A549 (cell line): ENCODE measurements around the gene GPATCH2.

Experiments
- CBX2 ChIP-seq: fragments of 200-600 bp; sonication (generic); IDR thresholded peaks from 2 replicates; pipeline ENCODE4 v1.6.1; 2016; ENCODE audit warnings: low read depth, mild to moderate bottlenecking, borderline replicate concordance
- KDM1A ChIP-seq: fragments of 200-600 bp; sonication (generic); IDR thresholded peaks from 2 replicates; pipeline ENCODE4 v1.6.1; 2016; ENCODE audit warnings: low read depth, mild to moderate bottlenecking
- SMC3 ChIP-seq: fragments of >200 bp; sonication (Bioruptor Twin); formaldehyde crosslinking; IDR thresholded peaks from 3 replicates; pipeline ENCODE4 v1.6.1; 2018; ENCODE audit warnings: inconsistent platforms
- TF ChIP-seq, protein P1 (sequence below): fragments of 450-650 bp; IDR thresholded peaks from 2 replicates; pipeline ENCODE4 v1.6.1; 2014; ENCODE audit warnings: antibody characterized with exemption

GRCh38 chr1:217617126-217617525, 13.8 kb downstream of the GPATCH2 start:
- TF ChIP-seq KDM1A (no peak), SMC3 (no peak), CBX2 (no peak)
- TF ChIP-seq, protein P1, sequence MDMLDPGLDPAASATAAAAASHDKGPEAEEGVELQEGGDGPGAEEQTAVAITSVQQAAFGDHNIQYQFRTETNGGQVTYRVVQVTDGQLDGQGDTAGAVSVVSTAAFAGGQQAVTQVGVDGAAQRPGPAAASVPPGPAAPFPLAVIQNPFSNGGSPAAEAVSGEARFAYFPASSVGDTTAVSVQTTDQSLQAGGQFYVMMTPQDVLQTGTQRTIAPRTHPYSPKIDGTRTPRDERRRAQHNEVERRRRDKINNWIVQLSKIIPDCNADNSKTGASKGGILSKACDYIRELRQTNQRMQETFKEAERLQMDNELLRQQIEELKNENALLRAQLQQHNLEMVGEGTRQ, result no peak
